Activated CD8-positive, alpha-beta memory T cell treated with anti-CD3 and anti-CD28 coated beads, Interleukin-2, amount 50 U/mL, for 1 hour (primary cell): ENCODE results near the gene CSNK1G1.
"Not testable (repeated sequence)": the region's sequence is repeated elsewhere in the genome, so short reads cannot be mapped to it uniquely, and the experiment has no call there.

ENCODE experiments used
- DNase-seq: peaks from one replicate; pipeline ENCODE4 v3.0.0-alpha.2; 2020; ENCODE audit errors: extremely low read depth

CSNK1G1 gene

DNA sequence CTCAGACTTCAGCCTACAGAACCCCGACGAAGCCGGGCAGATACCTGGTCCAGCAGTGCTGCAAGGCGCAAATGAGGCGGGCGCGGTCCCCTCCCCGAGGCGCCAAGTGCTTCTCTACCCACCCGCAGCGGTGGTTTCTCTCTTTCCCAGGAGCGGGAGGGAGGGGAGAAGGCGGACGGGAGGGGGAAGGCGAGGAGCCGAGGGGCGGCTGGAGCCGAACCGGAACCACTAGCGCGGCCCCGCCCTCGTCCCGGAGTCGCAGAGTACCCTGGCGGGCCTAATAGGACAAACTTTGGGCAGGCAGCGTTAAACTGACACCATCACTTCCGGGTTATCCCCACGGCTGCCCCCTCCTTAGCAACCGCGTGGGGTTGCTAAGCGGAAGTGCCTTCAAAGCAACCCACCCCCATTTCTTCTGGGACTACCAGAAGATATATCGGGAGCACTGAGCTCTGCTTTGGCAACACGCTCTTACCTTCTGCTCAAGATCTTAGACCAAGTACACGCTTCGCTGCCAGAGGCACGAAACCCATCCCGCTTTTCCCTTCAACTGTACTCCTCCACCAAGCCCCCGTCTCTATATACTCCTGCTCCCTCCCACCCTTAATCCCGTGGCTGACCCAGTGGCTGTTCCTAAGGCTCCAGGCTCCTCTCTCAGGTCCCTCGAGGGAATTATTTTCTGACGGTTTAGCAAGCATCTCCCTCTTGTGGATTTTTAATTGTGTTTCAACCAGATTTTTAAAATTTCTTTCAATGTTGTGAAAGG is at the start of gene CSNK1G1:
TSS of gene CSNK1G1 (minus strand) at position 230 of the 766 bp plus-strand sequence. CDS start 55,674 bp downstream, outside the sequence.
- peak; percentile 84 for DNase-seq

DNA sequence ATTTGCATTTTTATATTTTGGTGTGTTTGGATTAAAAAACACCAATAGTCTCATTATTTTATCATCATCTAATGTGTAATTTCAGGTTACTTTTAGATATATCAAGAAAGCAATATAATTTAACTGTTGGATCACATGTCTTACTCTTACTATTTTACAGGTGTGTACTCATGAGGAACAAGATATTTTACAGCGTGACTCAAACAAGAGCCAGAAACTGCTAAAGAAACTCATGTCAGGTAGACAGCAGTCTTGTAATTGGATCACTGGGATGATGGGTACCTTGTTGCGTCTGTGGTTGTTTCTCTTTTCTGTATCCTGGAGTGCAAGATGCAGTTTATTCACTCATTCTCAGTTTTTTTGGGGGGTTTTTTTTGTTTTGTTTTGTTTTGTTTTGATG is 44.6 kb upstream of the CSNK1G1 start:
- DNase-seq, result no peak

DNA sequence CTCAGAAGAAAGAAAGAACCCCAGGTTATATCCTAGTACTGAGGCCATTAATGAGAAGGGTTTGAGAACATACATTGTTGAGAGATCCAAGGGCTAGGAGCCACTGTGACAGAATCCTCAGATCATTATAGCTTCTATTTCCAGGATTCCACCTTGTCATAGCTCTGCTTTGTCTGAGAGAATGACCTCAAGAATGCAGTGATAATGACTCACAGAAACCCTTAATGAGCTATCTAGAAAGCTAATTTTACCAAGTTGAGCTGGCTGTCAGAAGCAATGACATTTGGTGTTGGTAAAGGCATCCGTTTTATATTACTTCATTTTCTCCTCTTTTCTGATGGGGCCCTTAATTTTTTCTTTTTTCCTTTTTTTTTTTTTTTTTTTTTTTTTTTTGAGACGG is 42.6 kb upstream of the CSNK1G1 start:
- no peak for DNase-seq

DNA sequence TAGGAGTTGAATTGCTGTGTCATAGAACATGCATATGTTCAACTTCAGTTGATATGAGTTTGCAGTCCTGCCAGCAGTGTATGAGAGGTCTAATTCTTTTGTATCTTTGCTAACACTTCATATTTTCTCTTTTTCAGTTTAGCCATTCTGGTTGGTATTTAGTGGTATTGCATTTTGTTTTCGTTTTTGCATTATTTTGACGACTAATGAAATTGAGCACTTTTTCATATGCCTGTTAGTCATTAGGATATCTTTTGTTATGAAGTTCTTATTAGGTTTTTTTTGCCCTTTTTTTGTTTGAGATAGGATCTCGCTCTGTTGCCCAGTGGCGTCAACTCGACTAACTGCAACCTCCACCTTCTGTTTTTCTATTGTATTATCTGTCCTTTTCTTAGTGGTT is 40.8 kb upstream of the CSNK1G1 start:
- DNase-seq, result no peak

DNA sequence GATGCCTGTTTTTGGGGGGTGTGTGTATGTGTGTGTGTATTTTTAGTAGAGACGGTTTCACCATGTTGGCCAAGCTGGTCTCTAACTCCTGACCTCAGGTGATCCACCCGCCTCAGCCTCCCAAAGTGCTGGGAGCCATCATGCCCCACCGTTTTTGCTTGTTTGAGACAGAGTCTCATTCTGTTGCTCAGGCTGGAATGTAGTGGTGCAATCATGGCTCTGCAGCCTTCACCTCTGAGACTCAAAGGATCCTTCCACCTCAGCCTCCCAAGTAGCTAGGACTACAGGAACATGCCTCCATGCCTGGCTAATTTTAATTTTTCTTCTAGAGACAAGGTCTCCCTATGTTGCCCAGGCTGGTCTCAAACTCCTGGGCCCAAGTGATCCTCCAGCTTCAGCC is 36.5 kb upstream of the CSNK1G1 start:
- DNase-seq, result not testable (repeated sequence)

DNA sequence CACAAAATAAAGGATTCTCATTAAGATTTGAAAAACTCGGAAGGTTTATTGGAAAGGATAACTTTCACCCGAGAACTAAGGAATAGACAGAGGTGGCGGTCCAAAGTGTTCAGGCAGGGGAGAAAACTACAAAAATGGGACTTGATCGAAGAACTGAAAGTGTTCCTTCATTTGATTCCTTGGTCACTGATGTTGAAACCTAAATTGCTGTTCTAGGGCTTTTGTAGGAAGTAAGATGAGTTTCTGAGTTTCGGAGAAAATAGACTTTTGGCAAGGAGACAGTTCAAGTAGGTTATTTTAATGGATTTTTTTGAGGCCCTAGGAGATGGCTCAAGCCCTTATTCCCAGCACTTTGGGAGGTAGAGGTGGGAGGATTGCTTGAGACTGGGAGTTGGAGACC is 33.1 kb upstream of the CSNK1G1 start:
- DNase-seq, result no peak

DNA sequence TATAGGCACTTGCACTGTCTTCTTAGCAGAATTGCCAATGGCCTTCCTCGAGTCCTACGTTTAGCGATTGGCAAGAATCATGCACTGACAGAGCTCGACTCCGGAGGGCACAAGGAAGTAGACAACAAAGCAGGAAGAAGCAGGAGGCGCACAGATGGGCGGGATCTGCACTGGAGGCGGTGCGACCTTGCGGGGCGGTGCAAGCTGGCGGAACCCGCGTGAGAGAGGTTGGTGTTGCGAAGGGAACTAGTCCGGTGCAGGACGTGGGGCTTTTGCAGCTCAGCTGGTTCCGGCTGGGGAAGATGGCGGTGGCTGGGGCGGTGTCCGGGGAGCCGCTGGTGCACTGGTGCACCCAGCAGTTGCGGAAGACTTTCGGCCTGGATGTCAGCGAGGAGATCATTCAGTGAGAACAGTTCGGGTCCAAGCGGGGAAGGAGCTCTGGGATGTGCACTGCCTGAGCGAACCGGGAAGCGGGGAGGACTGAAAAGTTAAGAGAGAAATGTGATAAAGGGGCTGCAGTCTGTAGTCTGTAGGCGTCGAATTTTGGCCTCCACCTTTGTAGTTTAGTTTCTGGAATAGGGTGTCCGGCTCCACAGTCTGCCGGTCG is 31.7 kb upstream of the CSNK1G1 start, which contains the start of gene TRIP4:
TSS of gene TRIP4 (plus strand) at position 275 of the 607 bp plus-strand sequence. CDS start at position 303, 28 bp downstream.
- DNase-seq, result peak; percentile 88

DNA sequence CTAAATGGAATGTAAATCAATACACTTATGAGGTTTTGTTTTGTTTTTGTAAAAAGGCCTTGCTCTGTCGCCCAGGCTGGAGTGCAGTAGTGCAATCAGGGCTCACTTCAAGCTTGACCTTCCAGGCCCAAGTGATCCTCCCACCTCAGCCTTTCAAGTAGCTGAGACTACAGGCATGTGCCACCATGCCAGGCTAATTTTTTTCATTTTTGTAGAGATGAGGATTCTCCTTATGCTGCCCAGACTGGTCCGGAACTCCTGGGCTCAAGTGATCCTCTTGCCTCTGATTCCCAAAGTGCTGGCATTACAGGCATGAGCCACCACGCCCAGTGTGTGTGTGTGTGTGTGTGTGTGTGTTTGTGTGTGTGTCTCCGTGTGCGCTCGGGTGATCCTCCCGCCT is 30.3 kb upstream of the CSNK1G1 start:
- no peak for DNase-seq

DNA sequence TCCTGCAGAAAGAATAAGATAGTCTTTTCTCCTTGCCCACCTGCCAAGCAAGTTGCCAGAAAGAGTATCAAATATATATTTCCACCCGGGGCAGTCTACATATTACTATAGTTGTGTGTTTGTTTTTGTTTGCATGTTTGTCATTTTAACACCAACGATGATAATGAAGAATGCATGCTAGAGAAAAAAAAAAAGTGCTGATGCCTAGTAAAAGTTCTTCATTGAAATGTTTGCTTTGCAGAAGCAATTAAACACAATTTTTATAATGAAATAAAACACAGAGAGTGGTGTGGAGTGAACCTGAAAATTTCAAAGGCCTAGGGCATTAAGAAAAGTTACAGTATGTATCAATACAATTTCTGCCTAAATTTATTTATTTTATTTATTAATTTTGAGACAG is 27.8 kb upstream of the CSNK1G1 start:
- no peak for DNase-seq

DNA sequence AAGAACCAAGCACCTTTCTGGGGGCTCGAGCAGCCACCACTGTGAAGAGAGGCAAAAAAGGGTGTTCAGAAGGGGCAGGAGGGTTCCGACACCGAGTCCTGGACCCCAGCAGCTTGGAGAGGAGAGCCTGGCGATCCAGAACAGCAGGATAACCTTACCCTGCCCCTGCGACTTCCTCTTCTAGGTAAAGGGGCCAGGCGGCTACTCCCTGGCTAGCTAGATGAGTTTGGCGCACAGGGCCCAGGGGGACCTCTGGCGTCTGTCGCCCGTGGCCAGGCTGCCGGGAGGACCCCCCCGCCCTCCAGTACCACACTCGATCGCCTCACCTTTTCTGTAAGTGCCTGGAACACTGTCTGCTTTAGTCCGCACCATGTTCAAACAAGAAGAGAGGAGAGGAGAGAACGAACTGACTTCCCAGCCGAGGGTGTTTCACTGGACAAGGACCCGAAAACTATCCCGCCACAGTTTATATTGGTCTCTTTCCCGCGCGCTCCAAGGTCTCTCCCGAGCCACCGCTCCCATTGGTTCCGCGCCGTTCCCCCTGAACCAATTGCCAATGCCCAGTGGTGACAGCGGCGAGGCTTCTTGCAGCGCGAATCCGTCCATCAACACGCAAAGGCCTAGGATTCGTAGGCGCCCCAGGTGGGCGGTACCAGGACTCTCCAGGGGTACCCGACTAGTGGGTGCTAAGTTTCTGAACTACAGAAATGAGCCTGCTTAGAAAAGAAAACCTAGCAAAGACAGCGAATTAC is 25.2 kb upstream of the CSNK1G1 start, which contains the start of gene PCLAF:
TSS of gene PCLAF (minus strand) at position 442 of the 752 bp plus-strand sequence. CDS start at position 372, 70 bp downstream.
- DNase-seq, result peak; percentile 80

DNA sequence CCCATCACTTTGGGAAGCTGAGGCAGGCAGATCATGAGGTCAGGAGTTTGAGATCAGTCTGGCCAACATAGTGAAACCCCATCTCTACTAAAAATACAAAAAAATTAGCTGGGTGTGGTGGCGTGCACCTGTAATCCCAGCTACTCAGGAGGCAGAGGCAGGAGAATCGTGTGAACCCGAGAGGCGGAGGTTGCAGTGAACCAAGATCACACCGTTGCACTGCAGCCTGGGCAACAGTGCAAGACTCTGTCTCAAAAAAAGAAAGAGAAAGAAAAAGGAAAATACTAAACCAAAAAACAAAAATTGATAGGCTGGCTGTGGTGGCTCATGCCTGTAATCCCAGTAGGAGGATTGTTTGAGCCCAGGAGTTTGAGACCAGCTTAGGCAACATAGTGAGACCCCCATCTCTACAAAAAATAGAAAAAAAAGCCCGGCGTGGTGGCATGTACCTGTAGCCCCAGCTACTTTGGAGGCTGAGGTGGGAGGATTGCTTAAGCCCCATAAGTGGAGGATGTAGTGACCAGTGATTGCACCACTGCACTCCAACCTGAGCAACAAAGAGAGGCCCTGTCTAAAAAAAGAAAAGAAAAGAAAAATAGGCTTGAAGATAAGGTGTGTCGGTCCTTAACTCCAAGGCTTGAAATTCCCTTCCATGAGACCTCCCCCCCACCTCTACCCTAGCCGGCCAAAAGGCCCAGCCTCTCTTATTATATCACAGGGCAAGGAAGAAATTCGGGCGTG is 24.3 kb upstream of the CSNK1G1 start:
- DNase-seq, result not testable (repeated sequence)

DNA sequence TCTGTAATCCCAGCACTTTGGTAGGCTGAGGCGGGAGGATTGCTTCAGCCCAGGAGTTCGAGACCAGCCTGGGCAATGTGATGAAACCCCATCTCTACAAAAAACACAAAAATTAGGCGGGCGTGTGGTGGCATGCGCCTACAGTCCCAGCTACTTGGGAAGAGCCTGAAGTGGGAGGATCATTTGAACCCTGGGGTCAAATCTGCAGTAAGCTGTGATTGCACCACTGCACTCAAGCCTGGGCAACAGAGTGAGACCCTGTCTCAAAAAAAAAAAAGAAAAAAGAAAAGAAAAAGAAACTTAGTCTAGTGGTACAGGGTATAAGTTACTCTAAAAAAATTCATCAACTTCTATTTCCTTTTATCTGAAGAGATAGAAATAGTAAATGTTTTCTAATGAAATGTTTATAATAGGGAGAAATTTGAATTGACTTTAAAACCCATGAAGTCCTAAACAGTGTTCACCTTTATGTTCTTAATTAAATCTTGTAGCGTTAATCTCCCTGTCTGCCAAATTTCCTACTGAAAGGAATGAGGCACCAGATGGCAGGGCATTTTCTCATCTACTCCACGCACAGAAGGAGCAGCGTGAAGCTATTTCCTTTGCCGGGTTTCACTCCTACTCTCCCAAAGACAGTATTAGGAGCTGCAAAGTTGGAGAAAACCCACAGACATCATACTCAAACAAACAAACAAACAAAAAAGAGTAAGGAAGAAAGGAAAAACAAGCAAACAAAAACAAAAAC is 23.4 kb upstream of the CSNK1G1 start:
- DNase-seq, result no peak

DNA sequence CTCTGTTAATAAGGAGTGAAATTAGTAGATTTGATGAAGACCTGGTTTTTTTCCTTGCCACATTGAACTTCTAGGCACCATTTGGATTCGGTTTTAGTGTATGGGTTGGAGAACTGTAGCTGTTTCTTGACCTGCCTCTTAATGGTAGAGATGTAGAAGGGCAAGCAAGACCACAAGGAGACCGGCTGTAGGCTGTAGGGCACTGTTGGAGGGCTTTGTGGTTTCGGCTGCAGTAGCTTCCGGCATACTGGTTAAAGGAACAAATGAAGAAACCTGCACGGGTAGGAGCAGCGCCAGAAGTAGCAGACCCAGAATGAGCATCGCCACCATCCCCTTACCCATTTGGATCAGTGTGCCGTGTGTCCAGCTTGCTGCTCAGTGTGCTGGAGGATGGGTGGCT is 17.4 kb upstream of the CSNK1G1 start:
- no peak for DNase-seq

DNA sequence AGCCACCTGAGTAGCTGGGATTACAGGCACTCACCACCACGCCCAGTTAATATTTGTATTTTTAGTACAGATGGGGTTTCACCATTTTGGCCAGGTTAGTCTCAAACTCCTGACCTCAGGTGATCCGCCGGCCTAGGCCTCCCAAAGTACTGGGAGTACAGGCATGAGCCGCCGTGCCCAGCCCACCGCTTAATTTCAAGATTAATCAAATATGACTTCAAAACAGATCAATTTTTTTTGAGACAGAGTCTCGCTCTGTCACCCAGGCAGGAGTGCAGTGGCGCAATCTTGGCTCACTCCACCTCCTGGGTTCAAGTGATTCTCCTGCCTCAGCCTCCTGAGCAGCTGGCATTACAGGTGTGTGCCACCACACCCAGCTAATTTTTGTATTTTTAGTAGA is 15.4 kb upstream of the CSNK1G1 start:
- not testable (repeated sequence) for DNase-seq

DNA sequence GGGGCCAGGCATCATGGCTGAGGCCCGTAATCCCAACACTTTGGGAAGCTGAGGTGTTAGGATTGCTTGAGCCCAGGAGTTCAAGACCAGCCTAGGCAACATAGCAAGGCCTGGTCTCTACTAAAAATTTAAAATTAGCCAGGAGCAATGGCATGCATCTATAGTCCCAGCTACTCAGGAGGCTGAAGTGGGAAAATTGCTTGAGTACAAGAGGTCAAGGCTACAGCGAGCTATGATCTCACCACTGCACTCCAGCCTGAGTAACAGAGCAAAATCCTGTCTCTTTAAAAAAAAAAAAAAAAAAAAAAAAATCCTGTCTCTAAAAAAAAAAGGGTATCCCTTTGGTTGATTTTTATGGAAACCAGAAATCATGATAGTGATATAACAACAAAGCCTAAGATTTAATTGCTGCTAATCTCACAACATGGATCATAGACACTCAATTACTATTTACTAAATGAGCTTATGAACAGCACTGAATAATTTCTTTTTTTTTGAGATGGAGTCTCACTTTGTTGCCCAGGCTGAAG is 13.2 kb upstream of the CSNK1G1 start:
- DNase-seq, result no peak

DNA sequence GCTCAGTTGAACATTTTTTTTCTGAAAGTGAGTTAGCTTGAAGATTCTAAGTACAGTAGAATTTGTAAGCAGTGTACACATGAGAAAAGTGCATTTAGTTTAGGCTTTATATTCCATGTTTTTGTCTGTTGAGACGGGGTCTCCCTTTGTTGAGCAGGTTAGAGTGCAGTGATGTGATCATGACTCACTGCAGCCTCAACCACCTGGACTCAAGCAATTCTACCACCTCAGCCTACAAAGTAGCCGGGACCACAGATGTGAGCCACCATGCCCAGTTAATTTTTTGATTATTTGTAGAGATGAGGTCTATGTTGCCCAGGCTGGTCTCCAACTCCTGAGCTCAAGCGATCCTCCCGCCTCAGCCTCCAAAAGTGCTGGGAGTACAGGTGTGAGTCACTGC is 5.3 kb upstream of the CSNK1G1 start:
- DNase-seq, result no peak

DNA sequence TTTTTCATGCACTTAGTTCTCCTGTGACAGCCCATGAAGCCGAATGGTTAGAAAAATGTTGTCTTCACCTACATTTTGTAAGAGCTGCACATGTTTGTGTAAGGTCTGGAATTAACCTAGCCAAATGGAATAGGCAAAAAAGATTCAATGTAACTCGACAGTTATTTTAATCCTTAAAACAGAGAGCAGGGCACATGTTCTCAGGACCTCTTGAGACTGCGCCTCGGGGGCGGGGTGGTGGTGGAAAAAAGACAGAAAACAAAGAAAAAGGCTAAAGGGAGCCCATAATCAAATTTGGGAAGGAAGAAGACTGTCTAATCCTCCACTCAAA is 702 bp upstream of the CSNK1G1 start:
- no peak for DNase-seq

DNA sequence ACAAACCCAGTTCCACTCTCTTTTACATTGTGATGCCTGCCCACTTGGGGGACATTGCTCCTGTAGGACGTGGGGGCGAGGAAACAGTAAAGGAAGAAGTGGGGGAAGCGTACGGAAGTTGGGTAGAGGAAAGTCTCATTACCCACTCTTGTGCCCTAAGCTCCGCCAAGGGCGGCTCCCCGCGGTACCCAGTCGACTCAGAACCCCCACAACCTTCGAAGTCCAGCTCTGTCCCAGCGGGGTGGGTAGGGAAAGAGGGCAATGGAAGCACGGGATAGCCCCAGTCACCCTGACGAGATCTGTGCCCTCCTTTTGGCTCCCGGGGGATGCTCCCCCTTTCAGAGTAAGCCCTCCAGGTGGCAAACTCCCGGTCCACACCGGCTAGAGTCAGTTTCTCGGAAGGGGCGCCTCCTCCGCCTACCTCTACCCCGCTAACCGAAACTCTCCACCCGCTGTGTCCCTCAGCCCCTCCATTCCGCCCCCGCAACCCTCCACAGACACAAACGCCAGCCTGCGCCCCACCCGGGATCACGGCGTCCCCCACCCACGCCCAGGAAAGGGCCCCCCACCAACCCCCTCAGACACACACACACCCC is 527 bp downstream of the CSNK1G1 start:
- DNase-seq, result no peak

DNA sequence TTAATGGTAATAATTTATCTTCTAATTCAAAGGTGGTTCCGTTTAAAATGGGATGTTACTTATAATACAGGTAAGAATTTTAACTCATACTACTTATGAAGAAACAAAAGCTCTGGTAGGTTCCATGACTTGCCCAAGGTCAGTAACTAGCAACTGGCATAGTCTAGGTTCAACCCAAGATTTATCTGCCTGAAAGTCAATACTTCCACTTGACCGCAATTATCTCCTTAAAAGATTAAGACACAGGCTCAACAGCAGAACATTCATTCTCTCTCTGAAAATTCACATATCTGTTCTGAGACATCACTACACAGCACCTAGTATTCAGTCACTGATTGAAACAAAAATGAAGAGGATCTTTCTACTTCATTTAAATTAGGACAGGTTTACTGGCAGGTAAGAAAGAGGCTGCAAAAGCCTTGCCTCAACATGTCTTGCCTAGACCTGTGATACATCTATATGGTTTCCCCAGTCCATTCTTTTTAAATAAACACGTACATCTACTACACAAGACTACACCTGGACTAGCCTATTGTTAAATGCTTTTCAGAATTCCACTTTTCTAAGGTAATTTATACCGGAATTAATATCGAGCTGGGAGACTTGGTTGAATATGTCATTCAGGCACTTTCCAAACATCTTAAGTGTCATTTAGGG is 1.2 kb downstream of the CSNK1G1 start:
- DNase-seq, result no peak

DNA sequence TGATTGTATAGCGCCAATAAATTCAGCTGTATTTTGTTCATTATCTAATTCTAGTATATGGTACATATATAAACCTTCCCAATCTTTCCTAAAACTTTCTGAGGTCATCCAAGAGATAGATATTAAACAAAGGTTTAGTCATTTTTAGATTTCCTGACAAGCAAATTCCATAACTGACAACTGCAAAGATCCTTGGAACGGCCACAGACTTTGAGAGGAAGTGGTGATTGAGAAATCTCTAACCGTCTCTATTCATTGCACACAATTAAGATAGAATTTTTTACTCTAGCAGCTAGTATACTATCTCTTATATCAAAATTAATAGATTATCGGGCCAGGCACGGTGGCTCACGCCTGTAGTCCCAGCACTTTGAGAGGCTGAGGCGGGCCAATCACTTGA is 4.7 kb downstream of the CSNK1G1 start:
- no peak for DNase-seq
